Epithelial cell of proximal tubule (primary cell): ENCODE data around the gene TMEM178B. TPM values are rescaled to one million over a fixed set of nuclear protein-coding genes. Genes with fewer than 3 reads are reported as not detected.

ENCODE experiments used
- DNase-seq: peaks from one replicate; pipeline ENCODE4 v3.0.0-alpha.2; 2011; ENCODE audit warnings: low read depth
- H3K4me3 ChIP-seq: 2 replicates; pipeline ENCODE4 v1.5.1; 2011; ENCODE audit warnings: low read depth, mild to moderate bottlenecking, low read length
- CTCF ChIP-seq: conservative IDR thresholded peaks from 2 replicates; pipeline ENCODE4 v1.5.1; 2012; ENCODE audit warnings: low read depth, mild to moderate bottlenecking, low read length
- total RNA-seq: library from RNA; depleted of rRNA; stranded (reverse); fragments of >200 nt; gene quantifications from 2 replicates; pipeline ENCODE4 v1.2.3, GENCODE V29; 2015

TMEM178B gene
- total RNA-seq, 1 donor from 2014 or later = 3.1 TPM

- no peak overlapping the region for H3K4me3 ChIP-seq
- TF ChIP-seq CTCF = no peak
- DNase-seq = no peak
Measured at GRCh38 chr7:141300816-141301215, 227.0 kb downstream of the TMEM178B start.

GRCh38 chr7:141301544-141301943, 227.7 kb downstream of the TMEM178B start:
- no peak for TF ChIP-seq CTCF
- H3K4me3 ChIP-seq = no peak overlapping the region
- DNase-seq = no peak

- no peak overlapping the region for H3K4me3 ChIP-seq
- no peak for DNase-seq
- no peak for TF ChIP-seq CTCF
Measured at GRCh38 chr7:141302617-141303016, 228.8 kb downstream of the TMEM178B start.

DNA sequence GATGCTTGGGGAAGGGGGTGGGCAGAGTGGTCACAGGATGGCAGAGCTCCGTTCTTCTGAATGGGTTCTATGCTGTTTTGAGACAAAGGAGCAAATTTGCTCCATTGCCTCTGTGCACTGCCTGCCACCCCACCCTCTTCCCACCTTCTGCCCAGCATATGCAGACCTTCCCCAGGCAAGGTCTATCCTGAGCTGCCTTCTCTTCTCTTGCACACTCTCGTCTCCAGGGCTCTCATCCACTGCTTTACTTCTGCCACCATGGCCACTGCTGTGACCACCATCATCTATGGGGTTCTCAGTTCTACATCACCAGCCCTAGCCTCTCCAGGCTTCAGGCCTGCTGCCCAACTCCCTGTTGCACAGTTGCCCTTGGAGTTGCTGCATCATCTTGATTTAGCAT, 230.4 kb downstream of the TMEM178B start:
- no peak overlapping the region for H3K4me3 ChIP-seq
- TF ChIP-seq CTCF = no peak
- DNase-seq = no peak

DNA sequence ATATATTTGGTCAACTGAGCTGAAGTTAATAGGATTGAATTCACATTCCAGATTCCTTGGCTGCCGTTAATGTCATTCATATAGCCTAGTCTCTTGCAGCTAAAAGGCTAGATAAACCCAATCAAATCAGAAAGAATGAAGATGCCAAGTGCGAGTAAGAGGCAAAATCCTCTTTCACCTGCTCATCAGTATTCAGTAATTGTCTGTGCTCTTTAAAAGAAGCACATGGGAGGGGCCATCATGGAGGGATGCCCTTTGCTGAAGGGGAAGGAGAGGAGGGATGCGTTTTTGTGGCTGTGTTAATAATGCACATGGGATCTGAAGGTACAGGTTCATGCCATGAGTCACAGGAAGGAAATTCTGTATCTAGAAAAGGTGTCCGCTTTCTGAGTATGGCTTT, 232.2 kb downstream of the TMEM178B start:
- no peak overlapping the region for H3K4me3 ChIP-seq
- no peak for DNase-seq
- TF ChIP-seq CTCF = no peak

GRCh38 chr7:141312395-141312794, 238.5 kb downstream of the TMEM178B start:
- no peak overlapping the region for H3K4me3 ChIP-seq
- DNase-seq = no peak
- no peak for TF ChIP-seq CTCF

GRCh38 chr7:141312828-141313521, 239.1 kb downstream of the TMEM178B start:
- no peak overlapping the region for H3K4me3 ChIP-seq
- TF ChIP-seq CTCF = no peak
- no peak for DNase-seq
